ENCODE measurements around the gene ADGRL3.

DNA sequence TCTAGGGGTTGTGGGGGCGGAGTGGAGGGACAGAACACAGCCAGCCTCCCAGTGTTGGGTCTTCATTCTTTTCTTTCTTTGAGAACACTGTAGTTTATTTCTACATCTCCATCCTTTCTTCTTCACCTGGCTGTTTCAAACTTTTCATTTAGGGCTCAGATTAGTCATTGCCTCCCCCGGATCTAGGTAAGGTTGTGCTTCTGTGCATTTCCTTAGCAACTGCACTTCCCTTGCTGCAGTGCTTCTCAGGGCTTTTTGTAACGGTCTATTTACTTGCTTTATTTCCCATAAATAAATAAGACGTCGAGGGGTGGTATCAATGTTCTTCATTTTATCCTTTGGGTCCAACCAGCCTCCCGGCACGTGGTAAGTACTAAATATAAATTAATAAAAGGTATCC, 31.3 kb downstream of the ADGRL3 start:
- TF ChIP-seq PRDM1 (tag by site-specific recombination; IDR thresholded peaks at IDR 0.05) (no peak), ZSCAN30 (tag by site-specific recombination; IDR thresholded peaks at IDR 0.05) (no peak), REPIN1 (tag by site-specific recombination; IDR thresholded peaks at IDR 0.05; ENCODE audit: low read depth) (no peak), OSR2 (tag by site-specific recombination; IDR thresholded peaks at IDR 0.05) (no peak), ZNF837 (tag by site-specific recombination; IDR thresholded peaks at IDR 0.05) (no peak)
- TF ChIP-seq, protein P1, sequence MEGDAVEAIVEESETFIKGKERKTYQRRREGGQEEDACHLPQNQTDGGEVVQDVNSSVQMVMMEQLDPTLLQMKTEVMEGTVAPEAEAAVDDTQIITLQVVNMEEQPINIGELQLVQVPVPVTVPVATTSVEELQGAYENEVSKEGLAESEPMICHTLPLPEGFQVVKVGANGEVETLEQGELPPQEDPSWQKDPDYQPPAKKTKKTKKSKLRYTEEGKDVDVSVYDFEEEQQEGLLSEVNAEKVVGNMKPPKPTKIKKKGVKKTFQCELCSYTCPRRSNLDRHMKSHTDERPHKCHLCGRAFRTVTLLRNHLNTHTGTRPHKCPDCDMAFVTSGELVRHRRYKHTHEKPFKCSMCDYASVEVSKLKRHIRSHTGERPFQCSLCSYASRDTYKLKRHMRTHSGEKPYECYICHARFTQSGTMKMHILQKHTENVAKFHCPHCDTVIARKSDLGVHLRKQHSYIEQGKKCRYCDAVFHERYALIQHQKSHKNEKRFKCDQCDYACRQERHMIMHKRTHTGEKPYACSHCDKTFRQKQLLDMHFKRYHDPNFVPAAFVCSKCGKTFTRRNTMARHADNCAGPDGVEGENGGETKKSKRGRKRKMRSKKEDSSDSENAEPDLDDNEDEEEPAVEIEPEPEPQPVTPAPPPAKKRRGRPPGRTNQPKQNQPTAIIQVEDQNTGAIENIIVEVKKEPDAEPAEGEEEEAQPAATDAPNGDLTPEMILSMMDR (tag by site-specific recombination; IDR thresholded peaks at IDR 0.05), result no peak
- TF ChIP-seq, protein P2, sequence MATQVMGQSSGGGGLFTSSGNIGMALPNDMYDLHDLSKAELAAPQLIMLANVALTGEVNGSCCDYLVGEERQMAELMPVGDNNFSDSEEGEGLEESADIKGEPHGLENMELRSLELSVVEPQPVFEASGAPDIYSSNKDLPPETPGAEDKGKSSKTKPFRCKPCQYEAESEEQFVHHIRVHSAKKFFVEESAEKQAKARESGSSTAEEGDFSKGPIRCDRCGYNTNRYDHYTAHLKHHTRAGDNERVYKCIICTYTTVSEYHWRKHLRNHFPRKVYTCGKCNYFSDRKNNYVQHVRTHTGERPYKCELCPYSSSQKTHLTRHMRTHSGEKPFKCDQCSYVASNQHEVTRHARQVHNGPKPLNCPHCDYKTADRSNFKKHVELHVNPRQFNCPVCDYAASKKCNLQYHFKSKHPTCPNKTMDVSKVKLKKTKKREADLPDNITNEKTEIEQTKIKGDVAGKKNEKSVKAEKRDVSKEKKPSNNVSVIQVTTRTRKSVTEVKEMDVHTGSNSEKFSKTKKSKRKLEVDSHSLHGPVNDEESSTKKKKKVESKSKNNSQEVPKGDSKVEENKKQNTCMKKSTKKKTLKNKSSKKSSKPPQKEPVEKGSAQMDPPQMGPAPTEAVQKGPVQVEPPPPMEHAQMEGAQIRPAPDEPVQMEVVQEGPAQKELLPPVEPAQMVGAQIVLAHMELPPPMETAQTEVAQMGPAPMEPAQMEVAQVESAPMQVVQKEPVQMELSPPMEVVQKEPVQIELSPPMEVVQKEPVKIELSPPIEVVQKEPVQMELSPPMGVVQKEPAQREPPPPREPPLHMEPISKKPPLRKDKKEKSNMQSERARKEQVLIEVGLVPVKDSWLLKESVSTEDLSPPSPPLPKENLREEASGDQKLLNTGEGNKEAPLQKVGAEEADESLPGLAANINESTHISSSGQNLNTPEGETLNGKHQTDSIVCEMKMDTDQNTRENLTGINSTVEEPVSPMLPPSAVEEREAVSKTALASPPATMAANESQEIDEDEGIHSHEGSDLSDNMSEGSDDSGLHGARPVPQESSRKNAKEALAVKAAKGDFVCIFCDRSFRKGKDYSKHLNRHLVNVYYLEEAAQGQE (tag by site-specific recombination; IDR thresholded peaks at IDR 0.05), result no peak

All from HEK293 (cell line).